Activated T-cell treated with anti-CD3 and anti-CD28 coated beads for 4 hours (primary cell): Measurements from ENCODE around the gene FGF11.

ENCODE experiments used
- DNase-seq: peaks from one replicate; pipeline ENCODE4 v3.0.0-alpha.2; 2020

Gene FGF11

DNA sequence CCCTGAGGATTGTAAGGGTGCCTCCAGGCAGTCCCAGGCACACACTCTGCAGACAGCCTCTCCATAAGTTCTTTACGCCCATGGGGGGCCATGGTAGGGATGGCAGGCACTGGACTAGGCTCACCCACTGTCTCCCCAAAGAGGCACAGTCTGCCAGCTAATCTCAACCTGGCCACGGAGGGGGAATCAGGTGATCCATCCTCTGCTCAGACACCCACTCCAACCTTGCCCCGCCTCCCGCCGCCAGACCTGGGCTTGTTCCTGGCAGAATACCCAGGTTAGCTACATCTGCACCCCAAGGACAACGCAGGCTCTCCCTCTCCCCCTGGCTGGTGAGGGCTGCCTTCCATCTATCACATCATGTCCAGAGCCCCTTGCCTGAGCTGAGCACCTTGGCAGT lies 30.4 kb upstream of the FGF11 start:
- DNase-seq = no peak

- DNase-seq = no peak
Observed at GRCh38 chr17:7409716-7410115, 29.6 kb upstream of the FGF11 start.

DNA sequence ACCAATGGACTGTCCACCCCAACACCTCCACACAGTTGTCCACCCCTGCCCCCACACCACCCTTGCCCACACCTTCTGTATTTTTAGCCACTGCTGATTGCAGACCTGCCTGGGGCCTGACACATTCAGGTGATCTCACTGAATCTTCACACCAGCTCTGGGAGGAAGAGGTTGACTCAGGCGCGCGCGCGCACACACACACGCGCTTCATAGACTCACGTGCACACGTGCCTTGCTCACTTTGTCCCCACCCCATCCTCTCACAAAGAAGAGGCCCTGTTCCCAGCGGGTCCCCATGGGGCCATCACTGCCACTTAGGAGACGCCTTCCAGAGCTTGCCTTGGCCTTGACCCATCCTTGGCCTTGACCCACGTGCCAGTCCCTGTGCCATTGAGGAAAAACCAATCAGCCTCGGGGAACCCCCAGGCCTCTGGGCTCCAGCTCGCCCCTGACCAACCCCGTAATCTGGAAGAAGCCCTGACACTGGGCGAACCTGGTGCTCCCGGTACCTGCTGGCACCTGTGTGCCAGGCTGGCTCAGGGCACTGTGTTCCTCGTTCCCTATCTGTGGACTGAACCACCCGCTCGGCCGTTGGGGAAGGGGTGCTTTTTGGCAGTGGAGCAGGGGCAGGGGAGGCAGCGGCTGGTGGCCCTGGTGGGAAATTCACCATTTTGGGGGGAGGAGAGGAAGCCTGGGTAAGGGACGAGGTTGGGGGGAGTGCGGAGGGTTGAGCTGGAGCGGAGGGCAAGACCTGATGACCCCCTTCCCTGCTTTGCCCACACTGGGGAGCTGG lies 28.5 kb upstream of the FGF11 start:
- no peak for DNase-seq

GRCh38 chr17:7411427-7411750 lies 27.9 kb upstream of the FGF11 start:
- DNase-seq = no peak

- no peak for DNase-seq
Observed at GRCh38 chr17:7413346-7413985, 25.8 kb upstream of the FGF11 start.

DNA sequence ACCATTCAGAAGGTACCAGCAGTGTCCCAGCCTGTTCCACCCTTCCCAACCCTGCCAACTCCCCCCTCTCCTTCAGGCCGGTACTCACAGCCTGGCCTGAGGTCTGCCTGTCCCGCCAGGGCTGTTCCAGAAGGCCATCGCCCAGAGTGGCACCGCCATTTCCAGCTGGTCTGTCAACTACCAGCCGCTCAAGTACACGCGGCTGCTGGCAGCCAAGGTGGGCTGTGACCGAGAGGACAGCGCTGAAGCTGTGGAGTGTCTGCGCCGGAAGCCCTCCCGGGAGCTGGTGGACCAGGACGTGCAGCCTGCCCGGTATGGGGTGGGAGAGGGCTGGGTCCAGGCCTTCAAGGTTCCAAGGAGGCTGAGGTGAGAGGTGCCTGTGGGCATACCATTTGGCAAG lies 24.5 kb upstream of the FGF11 start:
- no peak for DNase-seq

- no peak for DNase-seq
Observed at GRCh38 chr17:7415784-7416183, 23.5 kb upstream of the FGF11 start.

DNA sequence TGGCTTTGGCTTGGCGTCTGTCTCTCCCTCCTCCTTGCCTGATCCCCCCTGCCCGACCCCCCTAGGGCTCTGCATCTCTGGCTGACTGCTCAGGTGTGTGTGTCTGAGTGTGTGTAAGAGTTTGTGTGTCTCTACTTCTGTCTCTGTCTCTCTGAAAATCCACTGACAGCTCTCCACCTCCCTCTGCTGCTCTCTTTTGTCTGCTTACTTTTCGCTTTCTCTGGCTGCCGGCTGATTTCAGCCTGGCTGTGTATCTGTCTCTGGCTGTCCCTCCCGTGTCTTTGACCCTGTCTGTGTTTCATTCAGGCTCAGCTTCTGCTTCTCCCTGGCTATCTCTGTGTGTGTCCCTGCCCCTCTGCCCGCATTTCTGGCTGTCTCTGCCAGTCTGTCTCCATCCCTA lies 23.0 kb upstream of the FGF11 start:
- DNase-seq = no peak

GRCh38 chr17:7417056-7417655 lies 22.2 kb upstream of the FGF11 start:
- no peak for DNase-seq

GRCh38 chr17:7418472-7419152 lies 20.7 kb upstream of the FGF11 start:
- no peak for DNase-seq

DNA sequence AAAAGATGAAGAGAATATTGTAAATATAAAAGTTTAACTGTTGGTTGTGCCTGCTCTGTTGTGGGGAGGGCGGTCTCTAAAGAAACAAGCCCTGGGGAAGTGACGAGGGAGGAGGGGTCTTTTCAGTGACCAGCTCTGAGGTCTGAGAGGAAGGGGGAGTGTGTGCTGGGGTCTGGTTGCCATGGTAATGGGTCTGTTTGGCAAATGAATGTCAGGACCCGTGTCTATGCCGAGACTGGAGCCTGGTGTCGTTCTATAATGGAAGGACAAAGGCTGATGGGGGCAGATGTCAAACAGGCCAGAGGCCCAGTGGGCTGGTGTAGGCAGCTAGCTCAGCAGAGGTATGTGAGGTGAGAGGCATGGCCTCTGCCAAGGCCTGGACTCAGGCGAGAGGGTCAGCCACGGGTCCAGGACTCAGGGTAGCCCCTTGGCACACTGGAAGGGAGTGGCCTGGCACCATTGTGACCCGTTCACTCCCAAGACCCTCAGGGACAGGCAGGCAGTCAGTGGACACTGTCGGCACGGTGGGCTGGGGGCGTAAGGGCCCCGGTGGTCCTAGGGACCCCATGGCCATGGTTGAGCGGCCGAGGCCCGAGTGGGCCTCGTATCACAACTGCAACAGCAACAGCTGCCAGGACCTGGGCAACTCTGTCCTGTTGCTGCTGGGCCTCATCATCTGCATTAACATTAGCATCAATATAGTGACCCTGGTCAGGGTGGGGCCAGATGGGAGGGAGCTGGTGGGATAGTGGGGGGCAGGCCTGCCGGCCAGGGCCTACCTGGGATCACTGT lies 19.3 kb upstream of the FGF11 start, which contains the start of gene SPEM1:
TSS of gene SPEM1 (plus strand) at position 506 of the 792 bp plus-strand sequence. CDS start at position 567, 61 bp downstream.
- no peak for DNase-seq

GRCh38 chr17:7421186-7421585 lies 18.1 kb upstream of the FGF11 start:
- no peak for DNase-seq

DNA sequence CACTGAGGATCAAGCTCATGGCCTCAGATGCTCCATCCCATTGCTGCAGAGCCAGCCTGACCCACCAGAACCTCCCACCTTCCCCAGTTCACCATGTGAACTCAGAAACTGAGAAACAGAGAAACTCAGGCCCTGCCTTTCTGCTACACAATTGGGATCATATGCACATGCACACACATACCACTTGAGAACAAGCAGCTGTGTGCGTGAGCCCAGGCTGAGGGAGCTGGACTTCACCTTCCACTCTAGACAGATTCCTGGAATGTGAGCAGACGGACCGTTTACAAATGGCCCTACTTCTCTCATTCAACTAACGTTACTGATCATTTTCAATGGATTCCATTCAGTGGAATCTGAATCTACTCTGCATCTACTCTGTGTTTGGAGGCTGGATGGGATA lies 15.6 kb upstream of the FGF11 start:
- DNase-seq = no peak

DNA sequence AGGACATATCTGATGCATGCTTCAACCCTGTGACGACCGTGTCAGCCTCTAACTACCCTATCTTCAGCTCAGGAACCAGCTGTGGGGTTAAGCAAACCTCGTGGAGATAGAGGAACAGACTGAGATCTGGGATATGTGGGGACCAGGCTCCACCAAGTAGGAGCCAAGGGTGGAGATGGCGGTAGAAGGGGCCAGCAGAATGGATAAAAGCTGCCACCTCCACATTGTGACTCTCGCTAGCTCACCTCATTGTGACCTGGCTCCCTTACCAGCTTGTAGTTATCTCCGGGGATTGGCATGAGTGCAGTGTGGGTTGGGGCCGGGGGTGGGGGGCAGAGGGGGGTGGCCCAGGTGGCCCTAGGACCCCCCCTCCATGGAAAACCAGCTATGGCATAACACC lies 14.0 kb upstream of the FGF11 start, which contains the start of gene SPEM2:
TSS of gene SPEM2 (plus strand) at position 301 of the 400 bp plus-strand sequence. CDS start at position 374, 73 bp downstream.
- no peak for DNase-seq

DNA sequence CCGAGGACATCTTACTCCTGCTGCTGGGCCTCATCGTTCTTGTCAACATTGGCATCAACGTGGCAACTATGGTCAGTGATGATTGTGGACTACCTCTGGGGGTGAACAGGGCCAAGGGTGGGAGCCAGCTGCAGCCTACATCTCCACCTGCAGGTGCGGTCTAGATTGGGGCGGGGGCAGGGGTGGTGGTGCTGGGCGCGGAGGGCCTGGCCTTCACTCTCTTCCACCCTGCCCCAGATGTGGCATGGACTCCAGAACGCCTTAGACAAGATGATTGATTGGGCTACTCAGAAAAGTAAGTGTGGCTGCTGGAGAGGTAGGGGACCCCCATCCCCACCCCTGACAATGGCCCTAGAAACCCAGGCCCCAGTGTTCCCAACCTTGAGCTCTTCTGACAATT lies 13.6 kb upstream of the FGF11 start:
- no peak for DNase-seq

DNA sequence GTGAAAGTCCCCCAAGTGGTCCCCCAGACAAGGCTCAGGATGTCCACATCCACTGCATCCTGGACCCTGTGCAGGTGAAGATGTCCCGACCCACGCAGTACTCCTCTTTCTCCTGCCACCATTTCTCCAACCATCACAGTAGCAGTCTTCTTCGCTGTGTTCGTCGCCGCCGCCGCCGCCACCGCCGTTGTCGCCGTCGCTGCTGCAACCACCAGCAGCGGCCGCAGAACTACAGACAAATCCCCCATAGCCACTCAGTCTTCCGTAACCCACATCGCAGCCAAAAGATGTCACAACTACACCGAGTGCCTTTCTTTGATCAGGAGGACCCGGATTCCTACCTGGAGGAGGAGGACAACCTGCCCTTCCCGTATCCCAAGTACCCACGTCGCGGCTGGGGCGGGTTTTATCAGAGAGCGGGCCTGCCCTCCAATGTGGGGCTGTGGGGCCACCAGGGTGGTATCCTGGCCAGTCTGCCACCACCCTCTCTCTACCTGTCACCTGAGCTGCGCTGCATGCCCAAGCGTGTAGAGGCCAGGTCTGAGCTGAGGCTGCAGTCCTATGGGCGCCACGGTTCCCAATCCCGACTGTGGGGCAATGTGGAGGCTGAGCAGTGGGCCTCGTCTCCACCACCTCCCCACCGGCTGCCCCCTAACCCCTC lies 13.0 kb upstream of the FGF11 start:
- no peak for DNase-seq

- DNase-seq = no peak
Observed at GRCh38 chr17:7426896-7427489, 12.3 kb upstream of the FGF11 start.

- no peak for DNase-seq
Observed at GRCh38 chr17:7427549-7427948, 11.8 kb upstream of the FGF11 start.

DNA sequence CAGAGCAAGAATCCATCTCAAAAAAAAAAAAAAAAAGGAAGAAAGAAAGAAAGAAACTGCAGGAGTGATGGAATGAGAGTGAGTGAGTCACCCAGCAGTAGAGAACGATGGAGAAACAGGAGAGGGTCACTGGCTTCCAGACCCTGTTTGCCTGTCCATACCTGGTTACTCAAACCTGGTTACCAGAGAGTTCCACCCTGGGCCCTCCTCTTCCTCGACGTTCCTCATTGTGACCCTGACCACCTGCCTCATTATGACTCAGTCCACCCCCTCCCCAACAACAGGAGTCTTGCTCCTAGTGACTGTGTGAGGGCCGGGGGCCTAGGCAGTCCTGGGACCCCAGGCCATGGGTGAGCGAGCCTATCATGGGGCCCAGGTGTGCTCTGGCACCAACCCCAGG lies 10.8 kb upstream of the FGF11 start, which contains the start of gene SPEM3:
TSS of gene SPEM3 (plus strand) at position 301 of the 400 bp plus-strand sequence. CDS start at position 347, 46 bp downstream.
- no peak for DNase-seq

- no peak for DNase-seq
Observed at GRCh38 chr17:7429722-7430121, 9.6 kb upstream of the FGF11 start.

GRCh38 chr17:7431231-7431630 lies 8.1 kb upstream of the FGF11 start:
- DNase-seq = no peak

- no peak for DNase-seq
Observed at GRCh38 chr17:7432296-7432695, 7.0 kb upstream of the FGF11 start.
